ENCODE data around the gene TANGO2. TPM values are rescaled to one million over a fixed set of nuclear protein-coding genes. Genes with fewer than 3 reads are reported as not detected.

The TANGO2 gene
- total RNA-seq, 1 experiment from 2014 or later, result 14.6 TPM

DNA sequence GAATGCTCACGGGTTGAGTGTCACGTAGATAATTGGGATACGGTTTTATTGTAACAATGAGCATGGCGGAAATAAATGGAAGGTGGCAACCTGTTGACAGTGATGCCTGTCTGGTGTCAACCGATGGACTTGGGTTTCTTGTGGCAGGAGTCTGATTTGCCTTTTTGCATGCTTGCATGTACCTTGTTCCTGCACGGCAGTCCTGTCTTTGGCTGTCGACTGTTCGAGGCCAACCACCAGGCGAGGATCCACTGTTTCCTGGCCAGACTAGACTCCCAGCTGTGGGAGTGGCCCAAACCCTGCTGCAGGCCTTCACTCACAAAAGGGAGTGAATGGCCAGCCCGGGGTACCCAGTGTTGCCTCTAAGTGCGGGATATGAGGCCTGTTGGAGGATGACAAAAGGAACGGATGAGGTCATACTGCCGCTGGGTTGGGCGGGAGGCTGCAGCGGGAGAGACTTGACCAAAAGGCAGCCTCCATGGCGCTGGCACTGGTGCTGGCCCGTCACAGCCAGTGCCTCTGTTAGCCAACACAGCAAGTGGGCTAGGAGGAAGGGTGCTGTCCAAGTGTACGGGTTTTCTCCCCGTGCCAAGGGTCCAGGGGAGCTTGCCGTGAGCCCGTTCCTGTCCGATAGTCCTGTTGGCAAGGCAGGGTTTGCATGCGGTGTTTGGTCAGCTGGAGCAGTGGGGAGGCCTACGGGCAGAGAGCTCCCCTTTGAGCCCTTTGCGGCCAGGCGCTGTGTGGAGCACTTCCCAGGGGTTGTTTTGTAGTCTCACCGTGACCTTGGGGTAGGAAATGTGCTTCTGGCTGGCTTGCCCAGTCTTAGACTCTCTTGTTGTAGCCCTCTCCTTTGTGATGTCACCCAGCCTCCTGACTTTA lies 60.1 kb downstream of the TANGO2 start:
- Histone ChIP-seq H3T11ph (ENCODE audit: low read length) (no peak overlapping the region), H2BK5ac (ENCODE audit: insufficient read length, low read length) (no peak overlapping the region), H3K27me3 (ENCODE audit: insufficient read depth, low read length) (no peaks in the 10 kb centered on the region), H4K8ac (replicated peaks; ENCODE audit: insufficient read length, low read depth, low read length) (no peak overlapping the region), H2BK12ac (ENCODE audit: insufficient read length, low read depth, low read length) (peak overlapping the region; percentile 4), H2BK15ac (ENCODE audit: low read depth, low read length) (no peak overlapping the region), H3K9ac (ENCODE audit: extremely low read depth, insufficient read length, low read length) (peak overlapping the region; percentile 99), H3K56ac (ENCODE audit: insufficient read length, low read depth, low read length) (peak overlapping the region; percentile 30), H3K14ac (ENCODE audit: insufficient read depth, low read length) (peak overlapping the region; percentile 92), H3K9me3 (ENCODE audit: control insufficient read depth, low read depth, low read length) (no peaks in the 10 kb centered on the region), H3K27ac (ENCODE audit: insufficient read length, low read depth, low read length) (peak overlapping the region; percentile 70), H2BK120ac (ENCODE audit: low read depth, low read length, poor library complexity, severe bottlenecking) (peak overlapping the region; percentile 90), H3K4me1 (ENCODE audit: insufficient read depth, low read length) (peaks cover 2% of the 10 kb centered on the region; the same call in 1 of the 2 replicates), H3K23me2 (ENCODE audit: insufficient read length, low read depth, low read length, poor library complexity, severe bottlenecking) (peaks cover 8% of the 10 kb centered on the region), H2BK20ac (ENCODE audit: low read depth, low read length, poor library complexity, severe bottlenecking) (no peak overlapping the region), H2AK5ac (ENCODE audit: insufficient read length, low read length) (peak overlapping the region; percentile 85), H3K79me1 (ENCODE audit: insufficient read depth, low read depth, low read length, poor library complexity, severe bottlenecking) (peaks cover 17% of the 10 kb centered on the region), H4K20me1 (ENCODE audit: control insufficient read depth, insufficient read depth, insufficient read length) (peaks cover 6% of the 10 kb centered on the region), H2AFZ (ENCODE audit: low read length) (no peak overlapping the region), H3K23ac (ENCODE audit: insufficient read length, low read depth, low read length) (no peak overlapping the region), H4K91ac (ENCODE audit: insufficient read length, low read depth, low read length) (no peak overlapping the region), H3K79me2 (ENCODE audit: insufficient read depth, low read length) (peaks cover 32% of the 10 kb centered on the region), H3K4ac (ENCODE audit: low read depth, low read length) (peak overlapping the region; percentile 19), H4K5ac (ENCODE audit: insufficient read length, low read depth, low read length) (peak overlapping the region; percentile 86), H3K4me2 (ENCODE audit: insufficient read depth, insufficient read length, low read length) (peak overlapping the region; percentile 100), H3K18ac (ENCODE audit: insufficient read length, low read depth, low read length) (peak overlapping the region; percentile 89)
- TF ChIP-seq, protein P1, sequence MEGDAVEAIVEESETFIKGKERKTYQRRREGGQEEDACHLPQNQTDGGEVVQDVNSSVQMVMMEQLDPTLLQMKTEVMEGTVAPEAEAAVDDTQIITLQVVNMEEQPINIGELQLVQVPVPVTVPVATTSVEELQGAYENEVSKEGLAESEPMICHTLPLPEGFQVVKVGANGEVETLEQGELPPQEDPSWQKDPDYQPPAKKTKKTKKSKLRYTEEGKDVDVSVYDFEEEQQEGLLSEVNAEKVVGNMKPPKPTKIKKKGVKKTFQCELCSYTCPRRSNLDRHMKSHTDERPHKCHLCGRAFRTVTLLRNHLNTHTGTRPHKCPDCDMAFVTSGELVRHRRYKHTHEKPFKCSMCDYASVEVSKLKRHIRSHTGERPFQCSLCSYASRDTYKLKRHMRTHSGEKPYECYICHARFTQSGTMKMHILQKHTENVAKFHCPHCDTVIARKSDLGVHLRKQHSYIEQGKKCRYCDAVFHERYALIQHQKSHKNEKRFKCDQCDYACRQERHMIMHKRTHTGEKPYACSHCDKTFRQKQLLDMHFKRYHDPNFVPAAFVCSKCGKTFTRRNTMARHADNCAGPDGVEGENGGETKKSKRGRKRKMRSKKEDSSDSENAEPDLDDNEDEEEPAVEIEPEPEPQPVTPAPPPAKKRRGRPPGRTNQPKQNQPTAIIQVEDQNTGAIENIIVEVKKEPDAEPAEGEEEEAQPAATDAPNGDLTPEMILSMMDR (conservative IDR thresholded peaks at IDR 0.05), result no peak
- H3K27me3 Mint-ChIP-seq (ENCODE audit: low read depth), result no peaks in the 10 kb centered on the region
- H3K27ac Mint-ChIP-seq, result peak overlapping the region; percentile 91 to 98 (median 96)
- no CpG with 5 or more reads among the region's 27 CpGs for WGBS (ENCODE audit: extremely low coverage, insufficient read length, low lambda C conversion rate)
- peaks cover 37 to 54% of the 10 kb centered on the region in 2 experiments for H3K4me1 Mint-ChIP-seq
- H3K9me3 Mint-ChIP-seq, result no peaks in the 10 kb centered on the region
- peak overlapping the region; percentile 92 to 94 for H3K4me3 Mint-ChIP-seq
- H3K36me3 Mint-ChIP-seq (ENCODE audit: insufficient read depth in 1 of 3, low read depth in 3 of 3), result peaks cover 11 to 33% (median 22%) of the 10 kb centered on the region in 3 experiments; a peak in 6 of 7 replicates
- peak; percentile 56 for DNase-seq
